NCI-H748 (cell line): ENCODE results near the gene AANAT.
A peak's percentile ranks its signal among the peaks of the same experiment; 100 is the strongest.
"Not testable (repeated sequence)": the region's sequence is repeated elsewhere in the genome, so short reads cannot be mapped to it uniquely, and the experiment has no call there.

Source experiments
- DNase-seq: peaks from one replicate; lab custom pipeline; 2025; ENCODE audit not compliant: unreplicated experiment; lab: John Stamatoyannopoulos, UW

AANAT gene

DNA sequence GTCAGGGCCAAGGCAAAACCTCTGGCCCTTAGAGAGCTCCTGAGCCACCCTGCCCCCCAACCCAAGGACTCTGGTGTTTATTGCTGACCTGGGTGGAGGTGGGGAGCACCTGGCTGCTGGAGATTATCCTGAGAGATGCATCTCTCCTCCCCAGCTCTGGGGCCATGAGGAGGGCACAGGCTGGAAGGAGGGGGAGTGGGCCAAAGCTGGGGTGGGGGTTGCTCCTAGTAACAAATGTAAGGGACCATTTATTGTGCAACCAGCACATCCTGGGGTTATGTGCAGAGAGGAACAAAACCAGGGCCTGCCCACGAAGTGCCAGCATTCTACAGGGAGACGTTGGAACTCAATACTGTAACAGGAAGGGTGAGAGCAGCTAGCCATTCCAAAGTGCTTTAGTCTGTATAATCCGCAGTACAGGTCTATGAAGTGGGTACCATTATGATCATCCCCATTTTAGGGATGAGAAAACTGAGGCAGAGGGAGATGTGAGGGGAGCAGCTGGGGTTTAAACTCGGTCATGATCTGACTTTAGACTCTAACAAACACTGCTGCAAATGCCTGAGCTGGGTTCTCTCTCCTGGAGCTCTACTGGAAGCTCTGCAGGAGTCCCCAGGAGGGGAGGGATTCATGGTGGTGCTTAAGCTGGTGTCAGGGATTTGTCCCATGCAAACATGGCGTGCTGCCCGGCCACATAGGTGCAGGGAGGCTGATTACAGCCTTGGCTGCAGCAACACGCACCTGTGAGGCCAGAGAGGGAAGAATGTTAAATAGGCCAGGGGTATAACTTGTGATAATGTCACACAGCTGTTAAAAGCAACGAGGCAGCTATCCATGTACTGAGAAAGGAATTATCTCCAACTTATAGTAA is 35.2 kb downstream of the AANAT start:
- no peak for DNase-seq

DNA sequence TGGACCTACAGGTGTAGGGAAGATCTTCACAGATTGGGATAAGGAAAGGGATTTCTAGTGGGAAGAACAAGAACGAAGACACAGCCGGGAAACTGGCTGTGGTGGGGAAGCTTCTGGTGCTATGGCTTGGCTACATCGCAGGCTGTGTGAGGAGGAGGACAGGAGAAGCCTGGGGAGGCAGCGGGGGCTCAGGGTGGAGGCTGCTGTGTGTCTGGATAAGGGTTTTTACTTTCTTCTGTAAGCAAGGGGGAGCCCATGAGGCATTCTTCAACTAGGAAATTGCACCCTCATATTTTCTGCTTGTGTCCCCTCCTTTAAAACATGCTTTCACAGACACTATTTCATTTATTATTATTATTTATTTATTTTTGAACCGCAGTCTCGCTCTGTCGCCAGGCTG is 36.7 kb downstream of the AANAT start:
- DNase-seq = no peak

DNA sequence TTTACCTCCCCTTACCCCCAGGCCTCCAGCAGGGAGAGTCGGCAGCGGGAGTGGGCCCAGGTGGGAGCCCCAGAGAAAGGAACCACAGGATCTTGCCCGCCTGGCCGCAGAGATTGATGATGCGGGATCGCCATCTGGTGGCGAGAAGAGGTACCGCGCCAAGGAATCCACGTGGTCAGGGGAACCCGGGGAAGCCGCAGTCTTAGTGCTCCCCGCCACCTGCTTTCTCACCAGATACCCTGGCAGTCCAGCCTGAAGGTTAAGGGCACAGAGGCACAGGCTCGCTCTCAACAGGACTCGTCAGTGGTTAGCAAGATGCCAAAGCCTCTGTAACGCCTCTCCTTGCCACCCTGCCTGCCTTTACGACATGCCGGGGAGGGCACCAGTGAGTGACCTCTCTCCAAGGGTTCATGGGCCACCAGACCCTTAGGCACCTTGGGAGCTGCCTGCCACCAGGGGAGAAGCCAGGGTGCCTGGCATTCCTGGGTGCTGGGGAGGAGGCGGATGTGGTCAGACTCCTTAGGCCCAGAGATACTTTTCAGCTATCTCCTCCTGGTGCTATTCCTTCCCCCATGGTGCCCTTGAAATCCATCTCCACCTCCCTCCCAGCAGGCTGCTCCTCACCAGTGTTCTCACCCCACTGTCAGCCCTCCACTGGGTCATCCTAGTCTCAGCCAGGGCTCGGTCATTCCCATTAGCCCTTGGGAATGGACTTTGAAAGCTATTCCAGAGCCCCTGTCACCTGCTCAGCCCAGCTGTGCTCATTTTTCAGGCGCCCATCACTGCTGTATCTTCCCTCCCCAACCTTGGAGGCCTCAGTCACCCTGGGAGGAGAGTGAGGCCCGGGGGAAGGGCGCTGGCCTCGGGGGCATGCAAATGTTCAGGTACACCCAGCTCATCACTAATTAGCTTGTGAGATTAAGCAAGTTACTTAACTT is 39.3 kb downstream of the AANAT start:
- peak; percentile 57 for DNase-seq

DNA sequence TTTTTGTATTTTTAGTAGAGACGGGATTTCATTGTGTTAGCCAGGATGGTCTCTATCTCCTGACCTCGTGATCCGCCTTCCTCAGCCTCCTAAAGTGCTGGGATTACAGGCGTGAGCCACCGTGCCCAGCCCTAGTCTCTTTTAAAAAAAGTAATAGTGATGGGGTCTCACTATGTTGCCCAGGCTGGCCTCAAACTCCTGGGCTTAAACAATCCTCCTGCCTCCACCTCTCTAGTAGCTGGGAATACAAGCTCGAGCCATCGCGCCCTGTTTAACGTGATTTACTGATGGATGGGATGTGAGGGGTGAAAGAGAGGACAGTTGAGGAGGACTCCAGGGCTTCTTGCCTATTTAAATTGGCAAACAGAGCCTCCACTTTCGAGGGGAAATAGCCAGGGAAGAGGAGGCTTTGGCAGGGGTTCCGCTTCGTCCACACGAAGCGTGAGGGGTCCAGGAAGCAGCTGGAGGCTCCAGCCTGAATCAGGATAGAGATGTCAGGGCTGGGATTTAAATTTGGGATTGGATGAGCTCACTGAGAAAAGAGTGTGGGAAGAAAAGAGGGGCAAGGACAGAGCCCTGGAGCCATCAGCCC is 41.2 kb downstream of the AANAT start:
- DNase-seq = not testable (repeated sequence)

DNA sequence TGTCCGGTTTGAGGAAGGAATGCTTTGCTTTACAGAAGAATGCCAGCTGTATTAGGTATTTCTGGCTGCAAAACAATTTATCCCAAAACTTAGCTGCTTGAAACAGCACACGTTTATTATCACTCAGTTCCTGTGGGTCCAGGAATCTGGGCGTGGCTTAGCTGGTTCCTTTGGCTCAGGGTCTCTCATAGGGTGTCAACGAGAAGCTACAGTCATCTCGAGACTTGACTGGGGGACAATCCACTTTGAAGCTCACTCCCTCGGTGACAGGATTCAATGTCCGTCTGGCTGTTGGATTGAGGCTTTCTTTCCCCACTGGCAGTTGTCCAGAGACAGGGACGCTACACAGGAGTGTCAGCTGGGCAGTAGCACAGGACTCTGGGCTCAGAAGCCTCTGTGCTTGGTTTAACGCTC is 43.4 kb downstream of the AANAT start:
- no peak for DNase-seq

DNA sequence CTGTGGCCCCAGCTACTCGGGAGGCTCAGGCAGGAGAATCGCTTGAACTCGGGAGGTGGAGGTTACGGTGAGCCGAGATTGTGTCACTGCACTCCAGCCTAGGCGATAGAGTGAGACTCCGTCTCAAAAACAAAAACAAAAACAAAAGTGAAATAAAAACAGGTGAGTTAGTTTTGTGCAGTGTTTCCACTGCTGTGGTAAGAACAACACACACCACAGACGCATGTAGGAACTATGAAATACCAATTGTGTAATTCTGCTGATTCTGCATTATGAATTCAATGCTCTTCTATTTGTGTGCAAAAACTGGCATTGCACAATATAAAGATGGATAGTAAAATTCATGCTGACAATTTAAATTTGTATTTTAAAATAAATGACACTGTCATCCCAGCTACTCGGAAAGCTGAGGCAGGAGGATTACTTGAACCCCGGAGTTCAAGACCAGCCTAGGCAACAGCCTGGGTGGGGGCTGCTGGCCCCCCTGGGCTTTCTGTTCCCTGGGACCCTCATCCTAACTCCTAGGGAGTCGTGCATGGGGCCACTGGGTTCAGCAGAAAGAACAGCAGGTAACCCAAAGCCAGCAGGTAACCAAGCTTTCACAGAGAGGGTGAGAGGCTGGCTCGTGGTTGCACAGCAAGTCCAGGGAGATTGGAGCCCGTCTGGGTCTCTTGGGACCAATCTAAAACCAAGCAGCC is 44.4 kb downstream of the AANAT start:
- DNase-seq = no peak

DNA sequence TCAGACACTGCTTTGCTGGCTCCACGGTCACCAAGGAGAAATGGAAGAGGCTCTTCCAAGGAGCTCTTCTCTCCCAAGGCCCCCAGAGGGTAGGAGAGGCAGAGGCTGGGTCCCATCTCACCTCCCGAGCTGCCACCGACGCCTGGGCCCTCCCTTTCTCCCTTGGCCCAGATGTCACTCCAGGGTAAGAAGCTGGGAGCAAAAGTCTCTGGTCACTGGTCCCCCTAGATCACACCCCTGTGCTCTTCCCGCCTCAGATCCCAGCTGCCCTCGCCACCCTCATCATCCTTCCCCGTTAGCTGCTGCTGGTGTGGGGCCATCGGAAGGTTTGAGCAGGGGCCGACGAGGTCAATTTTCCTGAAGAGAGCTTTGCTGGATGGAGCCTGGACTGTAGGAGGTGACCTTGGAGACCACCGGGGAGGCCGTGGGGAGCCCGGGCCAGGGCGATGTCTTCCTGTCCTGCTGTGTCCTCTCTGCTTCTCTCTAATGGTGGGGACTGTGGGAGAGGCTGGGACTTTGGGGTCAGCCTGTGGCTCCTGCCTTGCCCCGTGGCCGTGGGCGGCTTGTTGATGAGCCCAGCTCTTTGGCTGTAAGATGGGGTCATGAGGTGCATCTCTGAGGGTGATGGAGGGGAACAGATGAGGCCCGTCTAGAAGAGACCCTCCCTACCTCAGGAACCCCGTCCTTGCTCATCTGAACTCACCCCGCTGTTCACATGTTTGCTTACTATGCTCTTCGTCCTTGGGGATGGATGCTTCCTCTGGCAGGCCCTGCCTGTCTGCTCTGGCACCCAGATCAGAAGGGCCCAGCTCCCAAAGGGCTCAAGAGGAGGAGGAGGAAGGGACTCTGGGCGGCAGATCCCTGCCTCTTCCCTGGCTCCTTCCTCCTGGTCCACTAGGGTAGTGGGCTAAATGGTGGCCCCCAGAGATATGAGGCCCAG is 45.2 kb downstream of the AANAT start:
- no peak for DNase-seq

DNA sequence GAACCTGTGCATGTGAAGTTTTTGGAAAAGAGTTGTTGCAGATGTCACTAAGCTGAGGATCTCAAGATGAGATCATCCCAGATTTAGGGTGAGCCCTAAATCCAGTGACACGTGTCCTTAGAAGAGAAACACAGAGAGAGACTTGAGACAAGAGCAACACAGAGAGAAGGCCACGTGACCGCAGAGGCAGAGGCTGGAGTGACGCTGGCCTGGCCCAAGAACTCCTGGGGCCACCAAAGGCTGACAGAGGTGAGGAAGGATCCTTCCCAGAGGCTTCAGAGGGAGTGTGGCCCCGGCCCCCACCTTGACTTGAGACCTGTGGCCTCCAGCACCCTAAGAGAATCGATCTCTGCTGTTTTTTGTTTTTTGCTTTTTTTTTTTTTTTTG is 45.9 kb downstream of the AANAT start:
- no peak for DNase-seq

DNA sequence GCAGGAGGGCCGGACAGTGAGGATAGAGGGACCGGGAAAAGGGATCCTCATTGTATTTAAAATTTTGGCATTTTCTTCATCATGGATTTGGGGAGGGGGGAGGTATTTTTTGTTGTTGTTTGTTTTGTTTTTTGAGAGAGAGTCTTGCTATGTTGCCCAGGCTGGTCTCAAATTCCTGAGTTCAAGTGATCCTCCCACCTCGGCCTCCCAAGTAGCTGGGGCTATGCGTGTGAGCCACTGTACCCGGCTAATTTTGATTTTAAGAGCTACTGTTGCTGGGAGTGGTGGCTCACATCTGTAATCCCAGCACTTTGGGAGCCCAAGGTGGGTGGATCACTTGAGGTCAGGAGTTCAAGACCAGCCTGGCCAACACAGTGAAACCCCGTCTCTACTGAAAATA is 47.0 kb downstream of the AANAT start:
- not testable (repeated sequence) for DNase-seq

DNA sequence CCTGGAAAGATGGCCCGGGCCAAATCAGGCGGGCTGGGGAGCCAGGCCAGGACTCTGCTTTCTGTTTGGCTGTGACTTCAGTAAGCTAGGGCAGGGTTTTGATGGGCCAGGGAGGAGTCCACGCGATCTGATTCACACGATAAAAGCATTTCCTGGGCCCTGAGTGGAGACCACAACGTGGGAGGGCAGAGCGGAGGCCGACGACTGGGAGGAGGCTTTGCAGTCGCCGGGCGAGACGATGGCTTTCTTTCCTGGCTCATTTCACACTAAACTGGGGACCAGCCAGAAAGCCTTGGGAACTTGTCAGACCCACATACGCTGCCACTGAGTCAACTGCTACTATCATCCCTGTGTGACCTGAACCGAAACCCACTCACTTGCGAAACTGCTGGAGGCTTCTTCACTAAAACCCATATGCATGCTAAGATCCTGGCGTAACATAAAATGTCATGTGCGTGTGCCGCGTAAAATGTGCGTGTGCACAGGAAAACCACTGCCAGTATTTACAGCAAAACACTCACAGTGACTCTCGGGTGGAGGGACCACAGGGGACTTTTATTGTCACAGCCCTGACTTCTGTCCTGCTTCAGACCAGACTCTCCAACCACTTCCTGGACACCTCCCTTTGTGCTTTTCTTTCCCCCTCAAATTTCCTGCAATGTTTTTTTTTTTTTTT is 48.0 kb downstream of the AANAT start:
- DNase-seq = no peak

DNA sequence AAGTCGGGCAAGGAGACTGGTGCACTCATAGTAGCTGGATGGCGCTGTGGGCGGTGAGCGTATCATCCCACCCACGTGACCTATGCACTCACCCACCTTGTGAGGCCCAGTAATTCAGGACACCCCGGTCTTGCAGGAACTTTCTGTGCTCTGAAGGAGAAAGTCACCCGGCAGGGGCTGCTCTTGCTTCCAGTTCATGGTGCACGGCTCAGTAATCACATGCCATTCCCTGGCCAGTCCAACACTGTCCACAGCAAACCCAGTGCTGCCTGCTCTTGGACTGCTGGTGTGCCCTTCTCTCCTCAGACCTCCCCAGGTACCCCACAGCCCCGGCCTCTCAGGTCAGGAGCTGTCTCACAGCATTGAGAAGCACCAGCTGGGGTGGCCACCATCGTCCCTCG is 50.2 kb downstream of the AANAT start:
- DNase-seq = no peak

DNA sequence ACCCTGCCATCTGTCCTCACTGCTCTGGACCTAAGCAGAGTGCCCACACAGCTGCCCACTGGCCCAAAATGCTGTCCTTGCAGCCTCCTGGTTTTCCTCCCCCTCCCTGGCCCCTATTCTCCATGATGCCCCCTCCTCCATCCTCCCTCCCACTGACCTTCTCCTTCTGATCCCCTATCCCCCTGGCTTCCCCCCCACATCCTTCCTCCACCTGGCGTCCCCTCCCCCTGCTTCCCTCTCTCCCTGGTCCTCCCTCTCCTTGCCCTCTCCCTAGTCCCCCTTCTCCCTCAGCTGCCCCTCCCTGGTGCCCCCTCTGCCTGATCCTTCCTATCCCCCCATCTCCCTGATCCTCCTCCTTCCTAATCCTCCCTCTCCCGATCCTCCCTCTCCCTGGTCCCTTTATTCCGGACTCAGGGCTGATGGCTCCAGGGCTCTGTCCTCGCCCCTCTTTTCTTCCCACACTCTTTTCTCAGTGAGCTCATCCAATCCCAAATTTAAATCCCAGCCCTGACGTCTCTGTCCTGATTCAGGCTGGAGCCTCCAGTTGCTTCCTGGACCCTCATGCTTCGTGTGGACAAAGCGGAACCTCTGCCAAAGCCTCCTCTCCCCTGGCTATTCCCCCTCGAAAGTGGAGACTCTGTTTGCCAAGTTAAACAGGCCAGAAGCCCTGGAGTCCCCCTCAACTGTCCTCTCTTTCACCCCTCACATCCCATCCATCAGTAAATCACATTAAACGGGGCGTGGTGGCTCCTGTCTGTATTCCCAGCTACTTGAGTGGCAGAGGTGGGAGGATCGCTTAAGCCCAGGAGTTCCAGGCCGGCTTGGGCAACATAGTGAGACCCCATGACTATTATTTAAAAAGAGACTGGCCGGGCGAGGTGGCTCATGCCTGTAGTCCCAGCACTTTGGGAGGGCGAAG is 51.9 kb downstream of the AANAT start:
- DNase-seq = no peak
